ENCODE results near the gene P3H3.

DNA sequence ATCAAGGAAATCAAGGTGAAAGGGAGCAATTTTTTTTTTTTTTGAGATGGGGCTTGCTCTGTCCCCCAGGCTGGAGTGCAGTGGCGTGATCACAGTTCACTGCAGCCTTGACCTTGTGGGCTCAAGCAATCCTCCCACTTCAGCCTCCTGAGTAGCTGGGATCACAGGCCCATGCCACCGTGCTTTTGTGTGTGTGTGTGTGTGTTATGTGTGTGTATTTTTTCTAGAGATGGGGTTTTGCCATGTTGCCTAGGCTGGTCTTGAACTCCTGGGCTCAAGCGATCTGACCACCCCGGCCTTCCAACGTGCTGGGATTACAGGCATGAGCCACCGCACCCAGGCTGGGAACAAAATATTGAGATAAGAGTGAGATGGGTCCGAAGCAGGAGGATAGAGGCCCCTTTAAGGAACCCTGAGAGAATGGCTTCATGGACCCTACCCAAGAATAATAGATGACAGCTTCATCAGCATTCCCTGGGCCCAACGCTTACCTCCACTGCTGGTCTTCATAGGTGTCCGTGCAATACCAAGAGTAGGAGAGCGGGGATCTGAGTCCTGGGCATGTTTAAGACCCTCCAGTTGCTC, 21.9 kb downstream of the P3H3 start:
- TF ChIP-seq ZNF561 (tag by site-specific recombination; IDR thresholded peaks at IDR 0.05; ENCODE audit: borderline replicate concordance) (no peak), ZNF274 (IDR thresholded peaks at IDR 0.05; ENCODE audit: low read length) (no peak), ZNF274 (tag by site-specific recombination; IDR thresholded peaks at IDR 0.05; ENCODE audit: borderline replicate concordance) (no peak), ZNF311 (tag by site-specific recombination; IDR thresholded peaks at IDR 0.05; ENCODE audit: borderline replicate concordance) (no peak), ZBTB7A (tag by site-specific recombination; IDR thresholded peaks at IDR 0.05; ENCODE audit: low read depth) (no peak), ZNF121 (tag by site-specific recombination; IDR thresholded peaks at IDR 0.05) (no peak), BCL11A (tag by site-specific recombination; IDR thresholded peaks at IDR 0.05; ENCODE audit: low read depth) (no peak), ZBTB20 (tag by site-specific recombination; IDR thresholded peaks at IDR 0.05) (no peak), ZNF138 (tag by site-specific recombination; IDR thresholded peaks at IDR 0.05; ENCODE audit: borderline replicate concordance) (no peak), GLIS1 (tag by site-specific recombination; IDR thresholded peaks at IDR 0.05) (no peak)
- TF ChIP-seq, protein P1, sequence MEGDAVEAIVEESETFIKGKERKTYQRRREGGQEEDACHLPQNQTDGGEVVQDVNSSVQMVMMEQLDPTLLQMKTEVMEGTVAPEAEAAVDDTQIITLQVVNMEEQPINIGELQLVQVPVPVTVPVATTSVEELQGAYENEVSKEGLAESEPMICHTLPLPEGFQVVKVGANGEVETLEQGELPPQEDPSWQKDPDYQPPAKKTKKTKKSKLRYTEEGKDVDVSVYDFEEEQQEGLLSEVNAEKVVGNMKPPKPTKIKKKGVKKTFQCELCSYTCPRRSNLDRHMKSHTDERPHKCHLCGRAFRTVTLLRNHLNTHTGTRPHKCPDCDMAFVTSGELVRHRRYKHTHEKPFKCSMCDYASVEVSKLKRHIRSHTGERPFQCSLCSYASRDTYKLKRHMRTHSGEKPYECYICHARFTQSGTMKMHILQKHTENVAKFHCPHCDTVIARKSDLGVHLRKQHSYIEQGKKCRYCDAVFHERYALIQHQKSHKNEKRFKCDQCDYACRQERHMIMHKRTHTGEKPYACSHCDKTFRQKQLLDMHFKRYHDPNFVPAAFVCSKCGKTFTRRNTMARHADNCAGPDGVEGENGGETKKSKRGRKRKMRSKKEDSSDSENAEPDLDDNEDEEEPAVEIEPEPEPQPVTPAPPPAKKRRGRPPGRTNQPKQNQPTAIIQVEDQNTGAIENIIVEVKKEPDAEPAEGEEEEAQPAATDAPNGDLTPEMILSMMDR (tag by site-specific recombination; IDR thresholded peaks at IDR 0.05) = no peak
- TF ChIP-seq, protein P2, sequence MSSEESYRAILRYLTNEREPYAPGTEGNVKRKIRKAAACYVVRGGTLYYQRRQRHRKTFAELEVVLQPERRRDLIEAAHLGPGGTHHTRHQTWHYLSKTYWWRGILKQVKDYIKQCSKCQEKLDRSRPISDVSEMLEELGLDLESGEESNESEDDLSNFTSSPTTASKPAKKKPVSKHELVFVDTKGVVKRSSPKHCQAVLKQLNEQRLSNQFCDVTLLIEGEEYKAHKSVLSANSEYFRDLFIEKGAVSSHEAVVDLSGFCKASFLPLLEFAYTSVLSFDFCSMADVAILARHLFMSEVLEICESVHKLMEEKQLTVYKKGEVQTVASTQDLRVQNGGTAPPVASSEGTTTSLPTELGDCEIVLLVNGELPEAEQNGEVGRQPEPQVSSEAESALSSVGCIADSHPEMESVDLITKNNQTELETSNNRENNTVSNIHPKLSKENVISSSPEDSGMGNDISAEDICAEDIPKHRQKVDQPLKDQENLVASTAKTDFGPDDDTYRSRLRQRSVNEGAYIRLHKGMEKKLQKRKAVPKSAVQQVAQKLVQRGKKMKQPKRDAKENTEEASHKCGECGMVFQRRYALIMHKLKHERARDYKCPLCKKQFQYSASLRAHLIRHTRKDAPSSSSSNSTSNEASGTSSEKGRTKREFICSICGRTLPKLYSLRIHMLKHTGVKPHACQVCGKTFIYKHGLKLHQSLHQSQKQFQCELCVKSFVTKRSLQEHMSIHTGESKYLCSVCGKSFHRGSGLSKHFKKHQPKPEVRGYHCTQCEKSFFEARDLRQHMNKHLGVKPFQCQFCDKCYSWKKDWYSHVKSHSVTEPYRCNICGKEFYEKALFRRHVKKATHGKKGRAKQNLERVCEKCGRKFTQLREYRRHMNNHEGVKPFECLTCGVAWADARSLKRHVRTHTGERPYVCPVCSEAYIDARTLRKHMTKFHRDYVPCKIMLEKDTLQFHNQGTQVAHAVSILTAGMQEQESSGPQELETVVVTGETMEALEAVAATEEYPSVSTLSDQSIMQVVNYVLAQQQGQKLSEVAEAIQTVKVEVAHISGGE (tag by site-specific recombination; conservative IDR thresholded peaks at IDR 0.05; ENCODE audit: low read depth) = no peak
